Common myeloid progenitor, CD34-positive (primary cell): ENCODE data around the gene KRT7.

ENCODE experiments used
- CTCF ChIA-PET: fragments of 350-600 bp; sonication (Branson Sonifier 250); formaldehyde crosslinking; loops from one replicate; lab custom pipeline; 2021; ENCODE audit warnings: antibody characterized with exemption; lab: Charles Lee
- POLR2A ChIA-PET: fragments of 350-600 bp; sonication (Branson Sonifier 250); formaldehyde crosslinking; loops from one replicate; lab custom pipeline; 2021; ENCODE audit warnings: antibody characterized with exemption; lab: Charles Lee
- DNase-seq, 3 donors: peaks; one replicate each; pipeline versions ENCODE4 v3.0.0 to v3.0.0-alpha.2; 2013
- H3K27ac ChIP-seq, 2 experiments: 1 replicate in 1 of 2; 2 replicates in 1 of 2; pipeline ENCODE4 v1.7.0; 2013; ENCODE audit warnings: inconsistent platforms in 2 of 2, low read length in 2 of 2, mild to moderate bottlenecking in 2 of 2, low read depth in 1 of 2, moderate library complexity in 1 of 2; ENCODE audit not compliant: severe bottlenecking in 2 of 2, insufficient read depth in 1 of 2, poor library complexity in 1 of 2
- H3K27me3 ChIP-seq, 5 experiments: replicated peaks in 2 of 5; 1 replicate in 3 of 5; 2 replicates in 2 of 5; pipeline versions ENCODE4 v1.6.1 to v1.7.0; 2013; ENCODE audit warnings: low read length in 4 of 5, mild to moderate bottlenecking in 2 of 5, moderate library complexity in 2 of 5, inconsistent platforms in 1 of 5; ENCODE audit not compliant: insufficient read depth in 5 of 5, control insufficient read depth in 4 of 5
- H3K36me3 ChIP-seq, 4 experiments: 1 replicate in 2 of 4; 2 replicates in 2 of 4; pipeline versions ENCODE4 v1.6.1 to v1.7.0; 2013; ENCODE audit warnings: low read length in 3 of 4, control low read depth in 1 of 4, mild to moderate bottlenecking in 1 of 4; ENCODE audit not compliant: control insufficient read depth in 4 of 4, insufficient read depth in 4 of 4
- H3K4me1 ChIP-seq, 4 experiments: 1 replicate in 3 of 4; 2 replicates in 1 of 4; pipeline versions ENCODE4 v1.6.1 to v1.7.1; 2013; ENCODE audit warnings: low read length in 3 of 4, mild to moderate bottlenecking in 3 of 4, control low read depth in 1 of 4, inconsistent platforms in 1 of 4, moderate library complexity in 1 of 4; ENCODE audit not compliant: control insufficient read depth in 4 of 4, insufficient read depth in 4 of 4; ENCODE audit errors: control extremely low read depth in 1 of 4
- H3K4me3 ChIP-seq, 7 experiments: 1 replicate in 4 of 7; 2 replicates in 3 of 7; pipeline versions ENCODE4 v1.5.1 to v1.7.0; 2013; ENCODE audit warnings: mild to moderate bottlenecking in 7 of 7, low read length in 6 of 7, moderate library complexity in 6 of 7, inconsistent platforms in 2 of 7, low read depth in 2 of 7, control low read depth in 1 of 7; ENCODE audit not compliant: insufficient read depth in 4 of 7, control insufficient read depth in 1 of 7; ENCODE audit errors: extremely low read depth in 1 of 7
- H3K9me3 ChIP-seq, 5 experiments: 1 replicate in 4 of 5; 2 replicates in 1 of 5; pipeline versions ENCODE4 v1.6.1 to v1.7.1; 2013; ENCODE audit warnings: low read length in 4 of 5, mild to moderate bottlenecking in 2 of 5, inconsistent platforms in 1 of 5, low read depth in 1 of 5, moderate library complexity in 1 of 5; ENCODE audit not compliant: control insufficient read depth in 4 of 5, insufficient read depth in 2 of 5; ENCODE audit errors: control extremely low read depth in 1 of 5
- WGBS: methylation state at CpG from one replicate; pipeline ENCODE4 v1.1.5; 2013; ENCODE audit not compliant: insufficient coverage; 5-methylcytosine and 5-hydroxymethylcytosine counted together

The KRT7 gene

DNA sequence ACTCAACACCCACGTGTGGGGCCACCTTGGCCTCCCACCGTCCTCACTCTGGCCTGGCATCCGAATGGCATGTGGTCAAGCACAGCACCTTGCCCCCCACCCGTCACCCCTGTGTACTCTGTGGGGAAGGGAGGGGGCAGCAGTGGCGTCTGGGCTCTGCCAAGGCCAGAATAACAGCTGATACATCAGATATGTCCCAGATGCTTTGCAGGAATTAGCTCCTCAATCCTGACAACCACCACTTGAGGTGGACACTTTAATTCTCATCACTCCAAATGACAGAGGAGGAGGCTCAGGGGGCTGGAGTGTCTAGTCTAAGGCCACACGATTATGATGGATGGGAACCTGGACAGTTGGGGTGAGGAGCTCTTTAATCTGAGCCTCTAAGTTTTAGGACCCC, 39.5 kb upstream of the KRT7 start:
- no peak overlapping the region for H3K27ac ChIP-seq
- CTCF ChIA-PET = interaction anchor here (0.9 to 1.5 kb wide), 6 partner anchors 8 to 53 kb away, joined by 3 read pairs; no protein-coding TSS in a partner anchor
- H3K4me3 ChIP-seq = peak overlapping the region in 1 of 7 experiments; percentile 7
- H3K9me3 ChIP-seq = no peaks in the 10 kb centered on the region
- POLR2A ChIA-PET = no interaction called here
- 58% methylated on average over 5 of the region's 6 CpGs for WGBS
- DNase-seq = no peak
- peaks cover 4 to 47% (median 46%) of the 10 kb centered on the region in 4 experiments for H3K4me1 ChIP-seq
- no peaks in the 10 kb centered on the region for H3K36me3 ChIP-seq
- H3K27me3 ChIP-seq = peaks cover 0 to 3% (median 0%) of the 10 kb centered on the region in 5 experiments

GRCh38 chr12:52193991-52194390, 39.1 kb upstream of the KRT7 start:
- CTCF ChIA-PET = interaction anchor here (0.9 to 1.4 kb wide), 5 partner anchors 8 to 44 kb away, joined by 3 read pairs; no protein-coding TSS in a partner anchor
- 3% methylated on average over 5 of the region's 6 CpGs for WGBS
- no peaks in the 10 kb centered on the region for H3K9me3 ChIP-seq
- H3K36me3 ChIP-seq = no peaks in the 10 kb centered on the region
- peaks cover 0 to 3% (median 0%) of the 10 kb centered on the region in 5 experiments for H3K27me3 ChIP-seq
- POLR2A ChIA-PET = no interaction called here
- peaks cover 4 to 52% (median 51%) of the 10 kb centered on the region in 4 experiments for H3K4me1 ChIP-seq
- no peak overlapping the region for H3K27ac ChIP-seq
- peak in 2 of 3 donors; percentile 71 for DNase-seq
- H3K4me3 ChIP-seq = peak overlapping the region in 1 of 7 experiments; percentile 7

DNA sequence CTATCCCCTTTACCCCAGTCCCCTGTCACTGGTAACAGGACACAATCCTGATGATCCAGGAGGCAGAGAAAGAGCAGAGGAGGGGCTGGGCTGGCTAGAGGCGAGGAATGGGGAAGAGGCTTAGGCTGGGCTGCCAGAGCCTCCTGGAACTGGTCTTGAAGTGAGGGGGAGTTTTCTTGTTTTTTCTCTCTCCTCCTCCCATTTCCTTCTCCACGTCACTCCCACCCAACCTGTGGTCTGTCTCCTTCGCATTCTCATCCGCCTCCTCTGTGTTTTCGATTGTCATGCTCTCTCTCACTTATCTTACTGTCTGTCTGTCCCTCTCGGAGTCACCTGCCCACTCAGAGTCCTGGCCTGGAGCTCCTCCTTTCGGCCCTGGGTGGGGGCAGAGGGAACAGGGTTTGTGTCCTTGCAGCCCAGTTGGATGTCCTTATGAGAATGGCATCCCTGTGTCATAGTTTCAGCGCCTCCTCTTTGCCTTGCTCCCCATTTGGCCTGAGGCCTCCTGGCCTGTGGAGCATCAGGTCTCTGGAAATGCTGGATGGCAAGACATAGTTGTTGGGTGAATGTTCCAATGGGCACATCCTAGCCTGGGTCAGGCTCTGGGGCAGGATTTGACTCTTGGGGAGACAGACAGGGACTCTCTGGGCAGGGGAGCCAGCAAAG, 37.8 kb upstream of the KRT7 start:
- Histone ChIP-seq H3K4me3 (no peak overlapping the region), H3K4me1 (peaks cover 4 to 62% (median 60%) of the 10 kb centered on the region in 4 experiments), H3K9me3 (no peaks in the 10 kb centered on the region), H3K27ac (no peak overlapping the region), H3K36me3 (no peaks in the 10 kb centered on the region), H3K27me3 (peaks cover 0 to 3% (median 0%) of the 10 kb centered on the region in 5 experiments)
- ChIA-PET CTCF (interaction anchor here (1.3 kb wide), 1 partner anchor 18 kb away, joined by 3 read pairs; no protein-coding TSS in a partner anchor), POLR2A (no interaction called here)
- DNase-seq = no peak
- 98% methylated on average over 7 of the region's 8 CpGs for WGBS

DNA sequence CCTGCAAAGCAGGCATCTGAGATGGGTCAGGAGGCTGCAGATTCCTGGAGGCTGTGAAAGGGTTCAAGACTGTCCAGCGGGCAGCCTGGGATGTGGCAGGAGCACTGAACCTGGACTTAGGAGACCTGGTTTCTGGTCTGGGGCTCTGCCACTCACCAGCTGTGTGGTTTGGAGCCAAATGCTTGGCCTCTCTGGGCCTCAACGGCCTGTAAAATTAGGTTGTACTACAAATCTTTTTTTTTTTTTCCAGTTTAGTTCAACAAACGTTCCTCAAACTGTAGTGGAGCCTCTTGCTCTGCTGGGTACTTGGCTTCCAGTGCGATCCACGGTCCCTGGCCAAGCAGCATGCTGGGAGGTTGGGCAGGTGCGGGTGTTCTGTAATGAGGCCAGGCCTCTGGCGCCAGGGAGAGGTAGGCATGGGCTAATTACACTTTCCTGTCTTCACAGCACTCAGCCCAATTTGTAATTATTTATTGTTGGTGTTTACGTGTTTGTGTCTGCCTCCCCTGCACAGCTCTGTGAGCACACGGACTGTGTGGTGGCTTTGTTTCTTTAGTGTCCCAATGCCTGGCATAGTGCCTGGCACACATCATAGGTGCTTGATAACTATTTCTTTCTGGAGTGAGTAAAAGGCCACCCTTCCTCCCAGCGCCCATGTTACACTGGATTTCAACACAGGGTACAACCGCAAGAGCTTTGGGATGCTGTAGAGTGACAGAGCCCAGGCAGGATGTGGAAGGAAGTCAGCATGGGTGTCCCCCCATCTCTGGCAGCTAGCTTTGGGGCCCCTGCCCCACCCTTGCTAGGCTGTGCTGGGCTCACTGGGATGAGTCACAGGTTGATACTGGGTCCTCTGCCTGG, 35.4 kb upstream of the KRT7 start:
- Histone ChIP-seq H3K4me1 (peaks cover 4 to 68% (median 53%) of the 10 kb centered on the region in 4 experiments), H3K27ac (no peak overlapping the region), H3K36me3 (no peaks in the 10 kb centered on the region), H3K4me3 (peak overlapping the region in 2 of 7 experiments; percentile 11 to 25), H3K9me3 (no peaks in the 10 kb centered on the region), H3K27me3 (peaks cover 0 to 2% (median 0%) of the 10 kb centered on the region in 5 experiments)
- ChIA-PET POLR2A (interaction anchor here (0.7 kb wide), 1 partner anchor 109 kb away, joined by 3 read pairs; no protein-coding TSS in a partner anchor), CTCF (interaction anchor here (0.6 to 3.6 kb wide), 7 partner anchors 10 to 47 kb away, joined by 3 to 13 read pairs (median 5); no protein-coding TSS in a partner anchor)
- 97% methylated on average over 5 of the region's 11 CpGs for WGBS
- DNase-seq = peak in 2 of 3 donors; percentile 63 to 65

DNA sequence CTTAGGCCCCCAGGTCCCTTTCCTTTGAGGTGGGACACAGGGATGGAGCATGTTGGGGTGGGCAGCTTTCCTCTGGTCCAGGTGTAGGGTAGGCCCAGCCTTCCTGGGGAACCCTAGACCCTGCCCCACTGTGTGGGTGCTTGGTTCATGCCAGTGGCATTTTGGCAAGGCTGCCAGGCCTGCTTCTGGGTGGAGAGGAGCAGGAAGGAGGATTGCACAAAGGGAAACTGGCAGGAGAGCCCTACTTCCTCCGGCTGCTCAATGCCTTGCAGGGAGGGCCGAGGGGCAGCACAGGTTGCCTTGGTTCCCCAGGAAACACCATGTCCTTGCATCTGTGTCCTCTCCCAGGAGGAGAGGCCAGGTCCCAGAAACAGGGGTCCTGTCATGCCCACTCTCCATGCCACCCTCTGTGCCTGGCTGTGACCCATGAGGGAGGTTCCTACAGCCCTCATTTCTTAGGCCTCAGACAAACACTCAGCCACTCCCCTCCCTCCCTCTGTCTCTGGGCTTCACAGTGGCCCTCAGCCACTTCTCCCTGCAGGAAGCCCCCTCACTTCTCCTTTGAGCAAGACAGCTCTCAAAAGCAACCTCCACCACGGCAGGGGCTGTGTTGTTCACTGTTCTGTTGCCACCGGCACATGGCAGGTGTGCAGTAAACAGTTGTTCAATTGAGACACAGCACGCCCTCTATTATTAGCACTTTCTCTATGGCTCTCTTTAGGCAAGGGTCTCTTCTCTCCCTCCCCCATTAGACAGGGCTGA, 34.4 kb upstream of the KRT7 start:
- Histone ChIP-seq H3K27ac (peak overlapping the region in 1 of 2 experiments; percentile 36), H3K9me3 (no peaks in the 10 kb centered on the region), H3K27me3 (peaks cover 0 to 6% (median 0%) of the 10 kb centered on the region in 5 experiments), H3K4me3 (peak overlapping the region in 3 of 7 experiments; percentile 11 to 26 (median 25)), H3K36me3 (no peaks in the 10 kb centered on the region), H3K4me1 (peaks cover 4 to 74% (median 53%) of the 10 kb centered on the region in 4 experiments)
- POLR2A ChIA-PET = interaction anchor here (0.6 kb wide), 1 partner anchor 84 kb away, joined by 3 read pairs; no protein-coding TSS in a partner anchor
- CTCF ChIA-PET = interaction anchor here (0.9 to 3.7 kb wide), 9 partner anchors 9 to 46 kb away, joined by 3 to 21 read pairs (median 5); no protein-coding TSS in a partner anchor
- peak in 2 of 3 donors; percentile 75 to 76 for DNase-seq
- WGBS = 23% methylated on average over 4 of the region's 5 CpGs

DNA sequence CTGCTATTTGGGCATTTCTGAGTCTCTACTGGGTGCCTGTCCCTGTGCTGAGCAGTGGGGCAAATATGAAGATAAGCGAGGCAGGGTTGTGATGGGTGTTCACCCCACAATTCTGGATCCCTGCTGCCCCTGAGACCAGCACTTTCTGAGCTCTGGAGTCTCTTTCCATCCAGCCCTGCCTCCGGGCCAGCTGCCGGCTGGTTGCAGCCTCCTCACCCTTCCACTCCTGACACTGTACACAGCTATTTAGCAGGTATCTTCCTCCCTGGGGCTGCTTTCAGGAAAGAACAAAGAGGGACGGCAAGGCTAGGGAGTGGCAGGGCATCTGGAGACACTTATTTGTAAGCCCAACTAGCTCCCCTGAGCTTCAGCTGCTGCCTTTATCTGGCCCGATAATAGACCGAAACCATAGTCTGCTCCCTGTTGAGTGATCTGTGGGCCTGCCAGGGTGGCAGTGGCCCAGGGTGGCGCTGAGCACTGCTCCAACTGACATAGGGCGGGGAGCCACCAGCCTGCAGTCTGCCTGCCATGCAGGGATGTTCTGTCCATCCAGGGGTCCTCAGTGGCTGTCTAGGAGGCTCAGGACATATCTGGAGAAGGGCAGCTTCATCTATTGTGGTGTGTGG, 33.6 kb upstream of the KRT7 start:
- WGBS = 91% methylated on average over 8 of the region's 8 CpGs
- no peak for DNase-seq
- ChIA-PET CTCF (interaction anchor here (0.9 to 3.7 kb wide), 9 partner anchors 9 to 44 kb away, joined by 3 to 21 read pairs (median 6); no protein-coding TSS in a partner anchor), POLR2A (no interaction called here)
- Histone ChIP-seq H3K36me3 (no peaks in the 10 kb centered on the region), H3K27me3 (peaks cover 0 to 8% (median 0%) of the 10 kb centered on the region in 5 experiments), H3K9me3 (no peaks in the 10 kb centered on the region), H3K27ac (no peak overlapping the region), H3K4me1 (peaks cover 4 to 68% (median 48%) of the 10 kb centered on the region in 4 experiments), H3K4me3 (no peak overlapping the region)
